IMR-90 (cell line): ENCODE data around the gene FCHSD2. TPM values are rescaled to one million over a fixed set of nuclear protein-coding genes. Genes with fewer than 3 reads are reported as not detected.

Experiments
- ATAC-seq: fragments of 200-7000 bp; cut with Tn5 transposase; 2 replicates; pipeline ENCODE4 v1.9.1; 2020; ENCODE audit warnings: low read depth, mild to moderate bottlenecking, moderate library complexity
- BruUV-seq: library from RNA; stranded (reverse); fragments of 400-500 nt; replicated peaks from 2 replicates; lab custom pipeline; 2021; lab: Mats Ljungman, UMichigan
- CTCF ChIA-PET: fragments of 300-600 bp; formaldehyde crosslinking; extraction: SDS; loops from one replicate; lab custom pipeline; 2021; ENCODE audit warnings: antibody characterized with exemption; lab: Yijun Ruan, JAX
- POLR2A ChIA-PET: fragments of 300-600 bp; sonication (Branson Sonifier 250); formaldehyde crosslinking; loops from one replicate; lab custom pipeline; 2022; ENCODE audit warnings: antibody characterized with exemption; ENCODE audit not compliant: unreplicated experiment; lab: Charles Lee
- DNase-seq: peaks from one replicate; pipeline ENCODE4 v3.0.0; 2013
- H2AFZ ChIP-seq: replicated peaks from 2 replicates; pipeline ENCODE3; 2013; ENCODE audit warnings: low read length, mild to moderate bottlenecking; ENCODE audit not compliant: poor library complexity
- H2AK5ac ChIP-seq: 2 replicates; pipeline ENCODE4 v1.6.1; 2013; ENCODE audit warnings: low read depth, low read length, inconsistent platforms
- H2AK9ac ChIP-seq: replicated peaks from 2 replicates; pipeline ENCODE3; 2013; ENCODE audit warnings: mild to moderate bottlenecking, low read depth, low read length, moderate library complexity; ENCODE audit not compliant: poor library complexity
- H2BK120ac ChIP-seq: 2 replicates; pipeline ENCODE4 v1.6.1; 2013; ENCODE audit warnings: low read depth, low read length, inconsistent platforms
- H2BK15ac ChIP-seq: 3 replicates; pipeline ENCODE4 v1.6.1; 2013; ENCODE audit warnings: low read depth, low read length, inconsistent platforms
- H2BK20ac ChIP-seq: 2 replicates; pipeline ENCODE4 v1.6.1; 2013; ENCODE audit warnings: low read depth, mild to moderate bottlenecking, inconsistent platforms, low read length, moderate library complexity
- H2BK5ac ChIP-seq: 2 replicates; pipeline ENCODE4 v1.6.1; 2013; ENCODE audit warnings: mild to moderate bottlenecking, low read depth, low read length, inconsistent platforms; ENCODE audit not compliant: poor library complexity, severe bottlenecking
- H3K14ac ChIP-seq: replicated peaks from 2 replicates; pipeline ENCODE4 v1.6.1; 2013; ENCODE audit warnings: low read depth, low read length, inconsistent platforms
- H3K18ac ChIP-seq: 2 replicates; pipeline ENCODE4 v1.6.1; 2013; ENCODE audit warnings: low read depth, low read length, control low read depth
- H3K23ac ChIP-seq: 2 replicates; pipeline ENCODE4 v1.6.1; 2013; ENCODE audit warnings: low read depth, low read length, inconsistent platforms
- H3K27ac ChIP-seq: 2 replicates; pipeline ENCODE4 v1.5.1; 2013; ENCODE audit warnings: mild to moderate bottlenecking, control low read depth, low read length; ENCODE audit not compliant: insufficient read depth
- H3K27me3 ChIP-seq: 2 replicates; pipeline ENCODE4 v1.6.1; 2013; ENCODE audit warnings: low read length; ENCODE audit not compliant: control insufficient read depth, insufficient read depth
- H3K36me3 ChIP-seq: 2 replicates; pipeline ENCODE4 v1.6.1; 2013; ENCODE audit warnings: low read length, mixed read lengths; ENCODE audit not compliant: control insufficient read depth, insufficient read depth
- H3K4ac ChIP-seq: 2 replicates; pipeline ENCODE4 v1.6.1; 2013; ENCODE audit warnings: low read depth, low read length, inconsistent platforms
- H3K4me1 ChIP-seq: 2 replicates; pipeline ENCODE4 v1.6.1; 2013; ENCODE audit warnings: low read length, mixed read lengths; ENCODE audit not compliant: control insufficient read depth, insufficient read depth
- H3K4me2 ChIP-seq: 2 replicates; pipeline ENCODE4 v1.6.1; 2013; ENCODE audit warnings: low read depth, mild to moderate bottlenecking, control low read depth, low read length, moderate library complexity
- H3K4me3 ChIP-seq: 2 replicates; pipeline ENCODE4 v1.5.1; 2013; ENCODE audit warnings: low read depth, mild to moderate bottlenecking, control low read depth, low read length, moderate library complexity; ENCODE audit not compliant: insufficient read depth
- H3K56ac ChIP-seq: 2 replicates; pipeline ENCODE4 v1.6.1; 2013; ENCODE audit warnings: low read length, inconsistent platforms; ENCODE audit not compliant: insufficient read depth; ENCODE audit errors: extremely low read depth
- H3K79me1 ChIP-seq, 2 experiments: 2 replicates each; pipeline ENCODE4 v1.6.1; 2013; ENCODE audit warnings: low read length in 2 of 2, inconsistent platforms in 1 of 2, low read depth in 1 of 2
- H3K9ac ChIP-seq: 2 replicates; pipeline ENCODE4 v1.6.1; 2013; ENCODE audit warnings: low read depth, low read length, control low read depth
- H3K9me1 ChIP-seq: 2 replicates; pipeline ENCODE4 v1.6.1; 2013; ENCODE audit warnings: low read length, inconsistent platforms; ENCODE audit not compliant: insufficient read depth
- H3K9me3 ChIP-seq: 2 replicates; pipeline ENCODE4 v1.6.1; 2013; ENCODE audit warnings: low read length; ENCODE audit not compliant: control insufficient read depth, insufficient read depth
- H4K20me1 ChIP-seq: 2 replicates; pipeline ENCODE4 v1.6.1; 2013; ENCODE audit warnings: low read length, inconsistent platforms; ENCODE audit not compliant: insufficient read depth
- H4K5ac ChIP-seq: 2 replicates; pipeline ENCODE4 v1.6.1; 2013; ENCODE audit warnings: mild to moderate bottlenecking, low read depth, low read length, control low read depth
- H4K8ac ChIP-seq, 2 experiments: 2 replicates each; pipeline ENCODE4 v1.6.1; 2013; ENCODE audit warnings: low read depth in 2 of 2, low read length in 2 of 2, control low read depth in 1 of 2, inconsistent platforms in 1 of 2
- H4K91ac ChIP-seq: 2 replicates; pipeline ENCODE4 v1.6.1; 2013; ENCODE audit warnings: low read depth, low read length, inconsistent platforms; ENCODE audit not compliant: insufficient read depth
- CTCF ChIP-seq: conservative IDR thresholded peaks from 2 replicates; pipeline ENCODE4 v1.5.1; 2012; ENCODE audit warnings: mild to moderate bottlenecking, low read depth, low read length, improper control_type of control experiment
- WGBS, 2 experiments: methylation state at CpG; one replicate each; pipeline versions ENCODE4 v1.1.5 to v1.1.7; 2013; ENCODE audit warnings: missing lambda C conversion rate in 2 of 2; ENCODE audit not compliant: insufficient read length in 1 of 2; ENCODE audit errors: extremely low coverage in 2 of 2; 5-methylcytosine and 5-hydroxymethylcytosine counted together
- dilution Hi-C: fragments of 300-500 bp; cut with HindIII; formaldehyde crosslinking; loops from one replicate; pipeline ENCODE4 v1.14.3; 2018; ENCODE audit warnings: low sequenced_read_pairs; ENCODE audit not compliant: unreplicated experiment
- in situ Hi-C: fragments of 300-500 bp; cut with MboI; formaldehyde crosslinking; loops from 3 replicates; pipeline ENCODE4 v1.14.3; 2019; ENCODE audit warnings: low sequenced_read_pairs, inconsistent platforms, mixed read lengths
- intact Hi-C: fragments of 100-400 bp; cut with micrococcal nuclease; formaldehyde crosslinking; loops from 2 replicates; pipeline ENCODE4 v1.10.0; 2022
- polyA plus RNA-seq, 3 experiments: library from polyadenylated mRNA; depleted of rRNA; stranded (reverse); fragments of >200 nt; gene quantifications; 2 replicates each; pipeline ENCODE4 v1.2.3, GENCODE V29; 2012; ENCODE audit warnings: low replicate concordance in 1 of 3
- total RNA-seq: library from RNA; depleted of rRNA; stranded (reverse); fragments of >200 nt; gene quantifications from 2 replicates; pipeline ENCODE4 v1.2.3, GENCODE V29; 2012

Gene FCHSD2
- total and polyA plus RNA-seq, 2 of the 4 experiments (the other 2 are of a cell fraction), result 5.9 to 18.7 TPM

DNA sequence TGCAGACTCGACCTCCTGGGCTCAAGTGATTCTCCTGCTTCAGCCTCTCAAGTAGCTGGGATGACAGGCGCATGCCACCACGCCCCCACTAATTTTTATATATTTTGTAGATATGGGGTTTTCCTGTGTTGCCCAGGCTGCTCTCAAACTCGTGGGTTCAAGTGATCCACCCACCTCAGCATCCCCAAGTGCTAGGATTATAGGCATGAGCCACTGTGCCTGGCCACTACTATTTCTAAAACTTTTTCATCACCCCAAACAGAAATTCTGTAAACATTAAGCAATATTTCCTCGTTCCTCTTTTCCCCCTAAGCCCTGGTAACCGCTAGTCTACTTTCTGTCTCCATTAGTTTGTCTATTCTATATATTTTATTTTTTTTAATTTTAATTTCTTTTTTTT, 336.9 kb downstream of the FCHSD2 start:
- no peak overlapping the region for H4K91ac ChIP-seq
- WGBS, 2 experiments, result no CpG with 5 or more reads among the region's 6 CpGs
- H3K4ac ChIP-seq, result no peak overlapping the region
- 0 out of 2 replicates have a peak, but pooled peaks cover 6% of the 10 kb centered on the region for H3K9me1 ChIP-seq
- BruUV-seq, result no TSS peak
- no peak overlapping the region for H3K23ac ChIP-seq
- no peaks in the 10 kb centered on the region for H3K27me3 ChIP-seq
- no peak overlapping the region for H3K18ac ChIP-seq
- no peak overlapping the region for H3K4me3 ChIP-seq
- no peak for TF ChIP-seq CTCF
- H3K14ac ChIP-seq, result no peak overlapping the region
- no peak overlapping the region for H3K4me2 ChIP-seq
- no peak overlapping the region for H2AK9ac ChIP-seq
- in situ Hi-C loops, result no loop called here
- H2BK5ac ChIP-seq, result no peak overlapping the region
- no peak for ATAC-seq
- H3K27ac ChIP-seq, result no peak overlapping the region
- H4K8ac ChIP-seq, result no peak overlapping the region
- intact Hi-C loops, result no loop called here
- no peak overlapping the region for H2BK15ac ChIP-seq
- H4K5ac ChIP-seq, result no peak overlapping the region
- H2BK120ac ChIP-seq, result no peak overlapping the region
- peaks cover 3% of the 10 kb centered on the region; the same call in 1 of the 2 replicates for H3K36me3 ChIP-seq
- peaks cover 6% of the 10 kb centered on the region; the same call in 1 of the 2 replicates for H3K4me1 ChIP-seq
- dilution Hi-C loops, result no loop called here
- DNase-seq, result no peak
- CTCF ChIA-PET, result no interaction called here
- H4K20me1 ChIP-seq, result no peaks in the 10 kb centered on the region
- H3K79me1 ChIP-seq, result peaks cover 0 to 6% of the 10 kb centered on the region in 2 experiments; a peak in 1 of 4 replicates
- POLR2A ChIA-PET, result no interaction called here
- H3K9ac ChIP-seq, result no peak overlapping the region
- H2BK20ac ChIP-seq, result no peak overlapping the region
- H2AK5ac ChIP-seq, result no peak overlapping the region
- no peak overlapping the region for H3K56ac ChIP-seq
- no peak overlapping the region for H2AFZ ChIP-seq
- H3K9me3 ChIP-seq, result no peaks in the 10 kb centered on the region
